ENCODE data around the gene MCTP1.

The MCTP1 gene

GRCh38 chr5:95241635-95242034 lies 43.3 kb downstream of the MCTP1 start:
- no peak overlapping the region for H2AFZ ChIP-seq

GRCh38 chr5:95241161-95241560 lies 43.7 kb downstream of the MCTP1 start:
- Histone ChIP-seq H3K9me3 (ENCODE audit: control insufficient read depth, low read length) (no peaks in the 10 kb centered on the region), H3K4me2 (ENCODE audit: low read length) (no peak overlapping the region), H3K27me3 (ENCODE audit: control insufficient read depth, insufficient read depth, low read length) (no peaks in the 10 kb centered on the region), H3K9ac (no peak overlapping the region), H3K27ac (no peak overlapping the region), H2AFZ (no peak overlapping the region), H3K79me2 (no peaks in the 10 kb centered on the region), H3K36me3 (ENCODE audit: control insufficient read depth, insufficient read depth, low read length) (no peaks in the 10 kb centered on the region), H3K4me3 (ENCODE audit: low read depth, low read length) (no peak overlapping the region), H3K4me1 (no peaks in the 10 kb centered on the region)
- TF ChIP-seq CTCF (IDR thresholded peaks at IDR 0.05): no peak

More at GRCh38 chr5:95241635-95242034, 43.3 kb downstream of the MCTP1 start:
- H3K36me3 ChIP-seq (ENCODE audit: control insufficient read depth, insufficient read depth, low read length): no peaks in the 10 kb centered on the region
- H3K4me3 ChIP-seq (ENCODE audit: low read depth, low read length): no peak overlapping the region
- H3K4me2 ChIP-seq (ENCODE audit: low read length): no peak overlapping the region
- TF ChIP-seq CTCF (IDR thresholded peaks at IDR 0.05): no peak
- no peaks in the 10 kb centered on the region for H3K27me3 ChIP-seq (ENCODE audit: control insufficient read depth, insufficient read depth, low read length)
- no peaks in the 10 kb centered on the region for H3K9me3 ChIP-seq (ENCODE audit: control insufficient read depth, low read length)
- no peak overlapping the region for H3K9ac ChIP-seq
- H3K79me2 ChIP-seq: no peaks in the 10 kb centered on the region
- H3K27ac ChIP-seq: no peak overlapping the region
- no peaks in the 10 kb centered on the region for H3K4me1 ChIP-seq

GRCh38 chr5:95238560-95239325 lies 46.2 kb downstream of the MCTP1 start:
- Histone ChIP-seq H3K36me3 (ENCODE audit: control insufficient read depth, insufficient read depth, low read length) (no peaks in the 10 kb centered on the region), H3K79me2 (no peaks in the 10 kb centered on the region), H3K4me2 (ENCODE audit: low read length) (no peak overlapping the region), H3K9me3 (ENCODE audit: control insufficient read depth, low read length) (no peaks in the 10 kb centered on the region), H3K4me1 (no peaks in the 10 kb centered on the region), H3K4me3 (ENCODE audit: low read depth, low read length) (no peak overlapping the region), H3K27me3 (ENCODE audit: control insufficient read depth, insufficient read depth, low read length) (no peaks in the 10 kb centered on the region), H2AFZ (no peak overlapping the region), H3K9ac (no peak overlapping the region), H3K27ac (no peak overlapping the region)
- TF ChIP-seq CTCF (IDR thresholded peaks at IDR 0.05): no peak

- no peak overlapping the region for H3K27ac ChIP-seq
Observed at GRCh38 chr5:95237324-95237723, 47.6 kb downstream of the MCTP1 start.

More at GRCh38 chr5:95237324-95237723, 47.6 kb downstream of the MCTP1 start:
- Histone ChIP-seq H3K9ac (no peak overlapping the region), H3K4me2 (ENCODE audit: low read length) (no peak overlapping the region), H2AFZ (no peak overlapping the region), H3K4me1 (no peaks in the 10 kb centered on the region), H3K4me3 (ENCODE audit: low read depth, low read length) (no peak overlapping the region), H3K27me3 (ENCODE audit: control insufficient read depth, insufficient read depth, low read length) (no peaks in the 10 kb centered on the region), H3K36me3 (ENCODE audit: control insufficient read depth, insufficient read depth, low read length) (no peaks in the 10 kb centered on the region), H3K79me2 (no peaks in the 10 kb centered on the region), H3K9me3 (ENCODE audit: control insufficient read depth, low read length) (no peaks in the 10 kb centered on the region)
- no peak for TF ChIP-seq CTCF (IDR thresholded peaks at IDR 0.05)

Data from parathyroid adenoma (tissue), 2 donors.